Effector memory CD4-positive, alpha-beta T cell (primary cell): ENCODE measurements around the gene SUGP2.

ENCODE experiments used
- DNase-seq, 3 donors: peaks; one replicate each; pipeline ENCODE4 v3.0.0-alpha.2; 2020
- H3K27ac ChIP-seq: 2 replicates; pipeline ENCODE4 v1.7.0; 2013; ENCODE audit warnings: mild to moderate bottlenecking, low read length, moderate library complexity; ENCODE audit not compliant: insufficient read depth, poor library complexity, severe bottlenecking
- H3K27me3 ChIP-seq: replicated peaks from 2 replicates; pipeline ENCODE4 v1.7.0; 2013; ENCODE audit warnings: mild to moderate bottlenecking, low read length; ENCODE audit not compliant: insufficient read depth, control insufficient read depth, poor library complexity, severe bottlenecking
- H3K36me3 ChIP-seq: 2 replicates; pipeline ENCODE4 v1.7.0; 2013; ENCODE audit warnings: mild to moderate bottlenecking, low read length, moderate library complexity; ENCODE audit not compliant: control insufficient read depth, insufficient read depth
- H3K4me1 ChIP-seq: 2 replicates; pipeline ENCODE4 v1.7.0; 2013; ENCODE audit warnings: low read length, mild to moderate bottlenecking; ENCODE audit not compliant: control insufficient read depth, insufficient read depth, poor library complexity, severe bottlenecking
- H3K4me3 ChIP-seq: 2 replicates; pipeline ENCODE4 v1.7.0; 2013; ENCODE audit warnings: low read length, low read depth, mild to moderate bottlenecking; ENCODE audit not compliant: insufficient read depth, poor library complexity, severe bottlenecking
- H3K9me3 ChIP-seq: 2 replicates; pipeline ENCODE4 v1.7.0; 2013; ENCODE audit warnings: mild to moderate bottlenecking, low read length, moderate library complexity; ENCODE audit not compliant: control insufficient read depth

SUGP2 gene

DNA sequence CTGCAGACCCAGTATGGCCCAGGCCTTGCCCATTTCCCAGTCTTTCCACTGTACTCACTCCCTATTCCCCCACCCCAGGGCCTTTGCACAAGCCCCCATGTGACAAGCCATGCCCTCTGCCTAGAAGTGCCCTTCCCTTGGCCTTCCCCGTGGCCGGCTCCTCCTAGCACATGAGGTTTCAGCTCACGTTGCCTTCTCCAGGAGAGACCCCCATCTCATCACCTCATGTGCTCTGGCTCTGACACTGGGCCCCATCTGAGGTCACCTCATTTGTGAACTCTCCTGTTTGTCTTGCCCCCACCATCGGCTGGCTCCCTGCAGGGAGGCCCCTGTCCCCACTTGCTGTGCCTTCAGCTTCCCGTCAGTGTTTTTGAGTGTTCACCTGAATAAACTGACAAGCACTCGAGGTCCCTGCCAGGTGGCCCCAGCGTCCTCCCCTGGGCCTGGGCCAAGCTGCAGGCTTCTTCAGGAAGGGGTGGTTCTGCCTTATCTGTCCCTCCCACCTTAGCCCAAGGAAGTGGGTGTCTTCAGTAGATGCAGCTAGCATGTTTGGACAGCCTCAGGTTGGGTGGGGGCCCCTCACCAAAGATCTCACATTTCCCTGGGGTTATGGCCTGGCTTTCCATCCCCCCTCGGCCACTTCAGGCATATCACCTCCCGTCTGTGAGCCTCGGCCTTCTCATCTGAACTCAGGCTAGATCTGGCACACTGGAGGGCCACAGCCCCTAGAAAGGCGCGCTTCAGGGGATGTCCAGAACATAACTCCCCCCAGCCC lies 26.7 kb upstream of the SUGP2 start:
- peaks cover 17% of the 10 kb centered on the region for H3K36me3 ChIP-seq
- peaks cover 5% of the 10 kb centered on the region for H3K4me1 ChIP-seq
- H3K27me3 ChIP-seq = no peaks in the 10 kb centered on the region
- no peak overlapping the region for H3K4me3 ChIP-seq
- no peak for DNase-seq
- H3K27ac ChIP-seq = no peak overlapping the region
- H3K9me3 ChIP-seq = no peaks in the 10 kb centered on the region

DNA sequence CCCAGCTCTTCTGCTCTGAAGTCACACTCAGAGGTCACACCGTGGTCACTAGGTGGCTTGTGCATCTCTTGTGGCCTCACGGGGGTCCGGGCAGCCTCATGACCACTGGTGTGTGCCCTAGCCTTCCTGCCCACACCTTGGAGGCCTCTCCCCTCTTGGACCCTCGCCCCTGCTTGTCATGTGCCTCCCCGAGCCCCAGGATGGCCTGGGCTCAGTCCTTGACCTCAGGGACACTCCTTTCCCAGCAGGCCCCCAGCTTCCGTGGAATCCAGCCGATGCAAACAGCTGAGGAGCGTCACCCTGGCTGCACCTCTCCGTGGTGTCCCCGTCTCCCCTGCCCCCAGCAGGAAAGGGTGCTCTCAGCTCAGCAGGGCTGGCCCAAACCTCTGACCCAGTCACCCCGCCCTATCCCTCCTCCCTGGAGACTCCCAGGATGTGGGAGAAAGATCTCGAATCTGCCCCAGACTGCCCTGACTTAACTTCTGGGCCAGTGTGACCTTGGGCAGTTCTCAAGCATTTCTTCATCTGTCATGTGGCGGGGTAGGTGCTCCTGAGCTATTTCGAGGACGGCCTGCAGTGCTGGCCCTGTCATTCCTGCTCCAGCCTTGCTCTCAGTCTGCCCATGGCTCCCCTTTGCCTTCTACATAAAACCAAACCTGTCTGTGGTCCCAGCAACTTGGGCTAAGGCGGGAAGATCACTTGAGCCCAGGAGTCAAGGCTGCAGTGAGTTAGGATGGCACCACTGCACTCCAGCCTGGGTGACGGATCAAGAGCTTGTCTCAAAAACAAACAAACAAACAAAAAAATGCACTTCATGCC lies 25.9 kb upstream of the SUGP2 start:
- no peaks in the 10 kb centered on the region for H3K9me3 ChIP-seq
- DNase-seq = no peak
- H3K36me3 ChIP-seq = peaks cover 25% of the 10 kb centered on the region
- no peak overlapping the region for H3K27ac ChIP-seq
- no peaks in the 10 kb centered on the region for H3K27me3 ChIP-seq
- no peak overlapping the region for H3K4me3 ChIP-seq
- H3K4me1 ChIP-seq = peaks cover 5% of the 10 kb centered on the region

DNA sequence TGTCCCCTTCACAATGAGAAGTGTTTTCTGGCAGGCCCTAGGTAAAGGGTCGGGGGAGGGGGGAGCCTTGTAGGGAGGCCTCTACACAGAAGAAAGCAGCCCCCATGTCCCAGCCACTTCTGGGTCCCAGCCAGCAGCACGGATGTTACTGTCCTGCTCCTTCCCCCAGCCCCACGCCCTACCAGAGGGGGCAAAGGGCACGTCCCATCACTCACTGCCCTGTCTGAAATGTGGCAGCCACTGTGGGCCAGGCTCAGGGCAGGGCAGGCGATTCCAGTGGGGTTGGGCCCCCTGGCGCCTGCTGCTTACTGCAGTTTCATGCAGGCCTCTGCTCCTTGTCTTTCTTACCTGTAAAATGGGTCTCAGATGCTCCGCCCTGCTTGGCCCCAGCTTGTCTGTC lies 24.4 kb upstream of the SUGP2 start:
- no peak overlapping the region for H3K27ac ChIP-seq
- no peaks in the 10 kb centered on the region for H3K27me3 ChIP-seq
- H3K4me1 ChIP-seq = no peaks in the 10 kb centered on the region
- no peaks in the 10 kb centered on the region for H3K9me3 ChIP-seq
- DNase-seq = no peak
- peaks cover 28% of the 10 kb centered on the region for H3K36me3 ChIP-seq
- H3K4me3 ChIP-seq = no peak overlapping the region

DNA sequence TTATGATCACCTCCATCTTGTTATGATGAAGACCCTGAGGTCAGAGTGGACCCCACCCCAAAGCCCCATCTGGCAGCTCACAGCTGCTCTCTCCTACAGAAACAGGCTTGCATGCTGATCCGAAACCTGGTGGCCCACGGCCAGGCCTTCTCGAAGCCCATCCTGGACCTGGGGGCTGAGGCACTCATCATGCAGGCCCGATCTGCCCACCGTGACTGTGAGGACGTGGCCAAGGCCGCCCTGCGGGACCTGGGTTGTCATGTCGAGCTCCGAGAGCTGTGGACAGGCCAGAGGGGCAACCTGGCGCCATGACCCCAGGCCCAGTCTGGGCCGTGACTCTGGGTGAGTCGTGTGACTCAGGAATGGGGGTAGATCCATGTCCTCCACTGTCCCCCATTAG lies 24.0 kb upstream of the SUGP2 start:
- H3K36me3 ChIP-seq = peaks cover 32% of the 10 kb centered on the region
- no peaks in the 10 kb centered on the region for H3K27me3 ChIP-seq
- H3K4me3 ChIP-seq = no peak overlapping the region
- no peaks in the 10 kb centered on the region for H3K4me1 ChIP-seq
- H3K27ac ChIP-seq = no peak overlapping the region
- DNase-seq = no peak
- no peaks in the 10 kb centered on the region for H3K9me3 ChIP-seq

DNA sequence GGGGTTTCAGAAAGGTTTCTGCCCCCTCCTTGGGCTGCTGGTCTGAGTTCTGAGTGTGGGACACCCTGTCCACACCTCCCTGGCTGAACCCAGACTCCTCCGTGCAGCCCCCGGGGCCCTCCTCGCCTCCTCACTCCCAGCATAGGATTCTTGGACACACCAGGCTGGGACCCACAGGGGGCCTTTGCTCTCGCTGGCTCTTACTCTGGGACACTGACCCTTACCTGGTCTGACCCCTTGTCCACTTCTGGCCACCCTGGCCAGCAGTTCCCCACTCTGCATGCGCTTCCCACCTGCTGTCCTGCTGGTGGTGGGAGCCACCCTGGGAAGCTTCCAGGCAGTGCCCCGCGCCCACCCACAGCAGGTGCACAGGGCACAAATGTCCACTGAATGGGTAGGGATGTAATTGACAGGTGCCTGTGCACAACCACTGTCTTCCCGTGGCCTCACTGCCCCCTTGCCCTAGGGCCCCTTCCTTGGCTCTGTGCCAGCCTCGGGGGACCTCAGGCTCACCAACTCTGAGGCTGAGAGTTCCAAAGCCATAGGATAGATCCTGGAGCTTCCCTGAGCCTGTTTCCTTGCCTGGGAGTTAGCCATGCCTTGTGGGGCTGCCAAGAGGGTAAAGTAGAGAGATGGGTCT lies 23.4 kb upstream of the SUGP2 start:
- Histone ChIP-seq H3K4me1 (no peaks in the 10 kb centered on the region), H3K36me3 (peaks cover 37% of the 10 kb centered on the region), H3K27ac (no peak overlapping the region), H3K4me3 (no peak overlapping the region), H3K27me3 (no peaks in the 10 kb centered on the region), H3K9me3 (no peaks in the 10 kb centered on the region)
- DNase-seq = no peak

DNA sequence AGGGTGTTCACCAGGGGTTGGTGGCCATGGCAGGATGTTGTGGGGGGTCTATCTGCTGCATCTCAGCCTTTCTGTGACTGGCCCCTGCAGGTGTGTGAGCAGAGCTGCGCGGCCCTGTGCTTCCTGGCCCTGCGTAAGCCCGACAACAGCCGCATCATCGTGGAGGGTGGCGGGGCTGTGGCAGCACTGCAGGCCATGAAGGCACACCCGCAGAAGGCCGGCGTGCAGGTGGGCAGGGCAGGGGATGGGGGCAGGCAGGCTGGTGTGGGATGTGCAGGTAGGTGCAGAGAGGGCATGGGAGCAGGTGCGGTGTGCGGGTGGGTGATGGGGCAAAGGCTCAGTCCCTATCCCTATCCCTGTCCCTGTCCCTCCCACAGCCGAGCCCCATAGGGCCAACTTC lies 22.4 kb upstream of the SUGP2 start:
- Histone ChIP-seq H3K27me3 (no peaks in the 10 kb centered on the region), H3K36me3 (peaks cover 43% of the 10 kb centered on the region), H3K9me3 (no peaks in the 10 kb centered on the region), H3K4me1 (no peaks in the 10 kb centered on the region), H3K4me3 (no peak overlapping the region), H3K27ac (no peak overlapping the region)
- DNase-seq = no peak

DNA sequence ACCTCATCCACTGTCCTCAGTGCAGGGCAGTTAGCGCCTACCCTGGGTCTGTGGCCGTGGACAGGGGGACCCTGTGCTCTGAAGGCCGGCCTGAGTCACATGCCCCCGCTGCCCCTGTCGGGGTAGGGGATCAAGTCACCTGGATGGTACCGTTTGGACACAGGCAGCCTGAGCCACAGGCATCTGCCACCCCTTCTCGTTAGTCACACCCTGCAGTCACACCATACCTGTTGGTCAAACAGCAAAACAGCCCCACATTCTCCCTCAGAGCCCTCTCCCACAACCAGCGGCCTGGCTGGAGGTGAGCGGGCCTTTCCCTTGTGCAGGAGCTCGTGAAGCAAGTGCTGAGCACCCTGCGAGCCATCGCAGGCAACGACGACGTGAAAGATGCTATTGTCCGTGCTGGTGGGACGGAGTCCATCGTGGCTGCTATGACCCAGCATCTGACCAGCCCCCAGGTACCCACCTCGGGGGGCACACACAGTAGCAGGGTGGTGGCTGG lies 21.7 kb upstream of the SUGP2 start:
- Histone ChIP-seq H3K9me3 (no peaks in the 10 kb centered on the region), H3K4me3 (no peak overlapping the region), H3K4me1 (no peaks in the 10 kb centered on the region), H3K27ac (no peak overlapping the region), H3K27me3 (no peaks in the 10 kb centered on the region), H3K36me3 (peaks cover 43% of the 10 kb centered on the region)
- DNase-seq = no peak

DNA sequence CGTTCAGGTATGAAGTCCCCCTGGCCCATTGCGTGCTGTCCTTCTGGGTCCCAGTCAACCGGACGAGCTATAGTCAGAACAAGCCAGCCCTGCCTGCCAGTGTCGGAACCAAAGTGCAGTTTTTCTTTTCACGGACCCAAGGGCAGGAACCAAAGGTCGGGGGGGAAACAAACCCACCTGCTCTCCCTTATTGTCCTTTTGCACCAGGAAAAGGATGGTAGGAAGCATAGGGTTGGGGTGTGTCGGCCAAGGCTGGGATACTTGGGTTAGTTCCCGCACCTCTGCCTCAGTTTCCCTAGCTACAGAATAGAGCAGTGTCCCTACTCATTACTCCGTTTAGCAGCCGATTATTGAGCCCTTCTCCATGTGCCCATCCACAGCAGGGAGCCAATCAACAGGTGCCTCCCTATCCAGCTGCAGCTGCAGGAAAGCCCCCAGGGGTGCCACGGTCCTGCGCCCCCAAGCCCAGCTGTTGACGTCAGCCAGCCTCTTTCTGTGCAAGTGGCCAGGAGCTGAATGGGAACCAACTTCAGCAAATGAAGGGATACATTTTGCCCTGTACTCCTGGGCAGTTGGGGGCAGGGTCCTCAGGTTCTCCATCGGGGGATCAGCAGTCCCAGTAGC lies 21.1 kb upstream of the SUGP2 start:
- H3K4me1 ChIP-seq = no peaks in the 10 kb centered on the region
- no peak overlapping the region for H3K4me3 ChIP-seq
- H3K27ac ChIP-seq = no peak overlapping the region
- H3K9me3 ChIP-seq = no peaks in the 10 kb centered on the region
- peaks cover 45% of the 10 kb centered on the region for H3K36me3 ChIP-seq
- H3K27me3 ChIP-seq = no peaks in the 10 kb centered on the region
- DNase-seq = no peak

DNA sequence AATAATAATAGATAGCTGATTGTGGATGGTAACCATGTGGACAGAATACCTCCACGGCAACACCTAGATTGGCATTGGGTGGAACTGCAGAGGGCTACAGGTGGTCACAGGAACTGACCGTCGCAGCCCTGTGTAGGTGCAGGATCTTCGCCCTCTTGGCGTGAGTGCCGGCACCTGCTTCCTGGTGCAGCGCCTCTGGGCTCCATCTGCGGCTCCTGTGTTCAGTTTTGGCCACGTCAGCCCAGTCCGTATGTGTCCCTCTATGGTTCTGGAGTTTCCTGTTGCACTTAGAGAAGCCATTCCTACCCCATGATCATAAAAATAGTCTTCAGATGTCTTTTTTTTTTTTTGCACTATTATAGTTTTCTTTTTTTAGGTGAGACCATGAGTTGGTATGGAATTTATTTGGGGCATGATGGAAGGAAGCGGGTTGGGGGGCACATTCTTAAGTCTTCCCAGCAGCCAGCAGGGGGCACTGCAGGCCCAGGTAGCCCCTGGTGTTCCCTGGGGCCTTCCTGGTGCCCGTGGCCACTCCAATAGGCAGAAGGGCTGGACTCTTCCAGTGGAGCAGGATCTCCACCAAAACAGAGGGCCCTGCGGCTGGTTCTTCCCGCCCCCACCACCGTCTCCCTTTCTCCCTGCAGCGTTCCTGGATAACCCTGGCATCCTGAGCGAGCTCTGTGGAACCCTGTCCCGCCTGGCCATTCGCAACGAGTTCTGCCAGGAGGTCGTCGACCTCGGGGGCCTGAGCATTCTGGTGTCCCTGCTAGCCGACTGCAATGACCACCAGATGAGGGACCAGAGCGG lies 20.4 kb upstream of the SUGP2 start:
- H3K36me3 ChIP-seq = peaks cover 48% of the 10 kb centered on the region

More for the DNA sequence above, 20.4 kb upstream of the SUGP2 start:
- Histone ChIP-seq H3K27me3 (no peaks in the 10 kb centered on the region), H3K4me3 (no peak overlapping the region), H3K9me3 (no peaks in the 10 kb centered on the region), H3K27ac (no peak overlapping the region), H3K4me1 (no peaks in the 10 kb centered on the region)
- DNase-seq = peak; percentile 32 to 56 (median 33)
